ENCODE measurements around the gene B3GAT1. TPM values are rescaled to one million over a fixed set of nuclear protein-coding genes. Genes with fewer than 3 reads are reported as not detected.
"Not testable (repeated sequence)": the region's sequence is repeated elsewhere in the genome, so short reads cannot be mapped to it uniquely, and the experiment has no call there.

Gene B3GAT1
- total RNA-seq, 1 donor, result not detected

DNA sequence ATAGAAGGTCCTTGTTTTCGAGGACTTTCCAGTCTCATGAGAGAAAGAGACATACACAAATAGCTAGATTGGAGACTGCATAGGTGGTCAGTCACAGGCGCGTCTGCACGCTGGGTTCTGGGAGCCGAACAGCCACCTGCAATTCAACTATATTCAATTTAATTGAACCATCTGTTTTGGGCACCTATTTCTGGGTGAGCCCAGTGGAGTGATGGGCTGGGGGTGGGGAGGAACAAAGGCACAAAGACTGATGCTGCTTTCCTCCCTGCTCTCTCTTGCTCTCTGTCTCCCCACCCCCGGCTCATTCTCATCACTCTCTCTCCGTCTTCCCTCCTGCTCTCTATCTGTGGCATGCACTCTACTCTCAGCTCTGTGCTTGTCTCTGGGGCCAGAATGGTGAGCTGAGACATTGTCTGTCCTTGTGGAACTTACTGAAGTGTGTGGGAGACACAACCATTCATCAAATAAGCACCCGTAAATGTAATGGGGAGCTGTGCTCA, 48.1 kb upstream of the B3GAT1 start:
- H3K27me3 ChIP-seq (ENCODE audit: insufficient read depth, low read length), result no peaks in the 10 kb centered on the region
- no peak overlapping the region for H3K4me2 ChIP-seq (ENCODE audit: insufficient read depth, low read length)
- no peak overlapping the region for H3K4me3 ChIP-seq (ENCODE audit: insufficient read depth, low read length)
- no peaks in the 10 kb centered on the region for H3K36me3 ChIP-seq (ENCODE audit: insufficient read depth, low read length)
- H4K20me1 ChIP-seq (ENCODE audit: insufficient read depth, low read length), result no peaks in the 10 kb centered on the region
- TF ChIP-seq, protein P1, sequence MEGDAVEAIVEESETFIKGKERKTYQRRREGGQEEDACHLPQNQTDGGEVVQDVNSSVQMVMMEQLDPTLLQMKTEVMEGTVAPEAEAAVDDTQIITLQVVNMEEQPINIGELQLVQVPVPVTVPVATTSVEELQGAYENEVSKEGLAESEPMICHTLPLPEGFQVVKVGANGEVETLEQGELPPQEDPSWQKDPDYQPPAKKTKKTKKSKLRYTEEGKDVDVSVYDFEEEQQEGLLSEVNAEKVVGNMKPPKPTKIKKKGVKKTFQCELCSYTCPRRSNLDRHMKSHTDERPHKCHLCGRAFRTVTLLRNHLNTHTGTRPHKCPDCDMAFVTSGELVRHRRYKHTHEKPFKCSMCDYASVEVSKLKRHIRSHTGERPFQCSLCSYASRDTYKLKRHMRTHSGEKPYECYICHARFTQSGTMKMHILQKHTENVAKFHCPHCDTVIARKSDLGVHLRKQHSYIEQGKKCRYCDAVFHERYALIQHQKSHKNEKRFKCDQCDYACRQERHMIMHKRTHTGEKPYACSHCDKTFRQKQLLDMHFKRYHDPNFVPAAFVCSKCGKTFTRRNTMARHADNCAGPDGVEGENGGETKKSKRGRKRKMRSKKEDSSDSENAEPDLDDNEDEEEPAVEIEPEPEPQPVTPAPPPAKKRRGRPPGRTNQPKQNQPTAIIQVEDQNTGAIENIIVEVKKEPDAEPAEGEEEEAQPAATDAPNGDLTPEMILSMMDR (IDR thresholded peaks at IDR 0.05; ENCODE audit: extremely low read depth, low read depth, low read length), result no peak
- H2AFZ ChIP-seq (ENCODE audit: low read length), result no peak overlapping the region
- no peak overlapping the region for H3K27ac ChIP-seq (ENCODE audit: low read depth, low read length)
- peak; percentile 15 for DNase-seq (ENCODE audit: insufficient read length, low spot score, missing footprints)
- H3K79me2 ChIP-seq (ENCODE audit: insufficient read depth, low read length), result no peaks in the 10 kb centered on the region
- H3K4me1 ChIP-seq (ENCODE audit: insufficient read depth, low read length), result no peaks in the 10 kb centered on the region
- H3K9me3 ChIP-seq (ENCODE audit: low read depth, low read length), result no peaks in the 10 kb centered on the region

DNA sequence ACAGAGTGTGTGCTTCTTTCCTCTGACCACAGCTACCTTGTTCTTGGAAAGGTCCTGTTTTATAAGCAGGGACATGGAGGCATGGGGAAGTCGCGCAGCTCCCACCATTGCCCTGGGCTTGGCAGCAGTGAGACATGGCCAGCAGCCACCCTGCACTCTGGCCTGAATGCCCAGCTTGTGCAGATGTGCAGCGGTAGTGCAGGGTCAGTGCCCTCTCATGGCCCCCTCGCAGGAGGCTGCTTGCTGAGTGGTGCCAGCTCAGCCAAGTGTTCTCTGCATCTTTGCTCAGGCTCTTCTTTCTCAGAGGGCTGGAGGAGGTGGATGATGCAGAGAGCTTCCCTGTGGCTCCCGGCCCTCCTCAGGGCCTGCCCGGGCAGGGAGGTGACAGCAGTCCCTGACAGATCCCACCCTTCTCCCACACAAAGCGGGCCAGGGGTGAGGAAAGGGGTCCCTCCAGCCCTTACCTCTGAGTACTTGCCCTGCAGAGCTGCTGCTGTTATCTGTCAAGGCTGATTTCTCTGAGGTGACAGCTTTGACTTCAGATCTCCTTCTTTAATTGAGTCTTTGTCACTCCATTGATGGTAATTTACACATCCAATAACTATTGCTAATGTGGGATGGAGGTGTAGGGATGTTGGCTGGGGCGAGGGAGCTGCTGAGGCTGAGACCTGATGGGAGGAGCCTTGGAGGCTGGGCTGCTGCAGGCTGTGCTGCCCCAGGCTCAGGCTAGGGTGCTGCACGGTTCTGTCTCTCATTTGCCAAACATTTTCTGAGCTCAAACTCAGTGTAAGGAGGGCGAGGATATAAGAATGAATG, 47.4 kb upstream of the B3GAT1 start:
- H3K36me3 ChIP-seq (ENCODE audit: insufficient read depth, low read length), result no peaks in the 10 kb centered on the region
- no peaks in the 10 kb centered on the region for H4K20me1 ChIP-seq (ENCODE audit: insufficient read depth, low read length)
- H3K27me3 ChIP-seq (ENCODE audit: insufficient read depth, low read length), result no peaks in the 10 kb centered on the region
- H3K27ac ChIP-seq (ENCODE audit: low read depth, low read length), result no peak overlapping the region
- no peak overlapping the region for H3K4me3 ChIP-seq (ENCODE audit: insufficient read depth, low read length)
- DNase-seq (ENCODE audit: insufficient read length, low spot score, missing footprints), result no peak
- TF ChIP-seq, protein P1 (IDR thresholded peaks at IDR 0.05; ENCODE audit: extremely low read depth, low read depth, low read length), result no peak
- no peaks in the 10 kb centered on the region for H3K79me2 ChIP-seq (ENCODE audit: insufficient read depth, low read length)
- H2AFZ ChIP-seq (ENCODE audit: low read length), result no peak overlapping the region
- H3K9me3 ChIP-seq (ENCODE audit: low read depth, low read length), result no peaks in the 10 kb centered on the region
- H3K4me1 ChIP-seq (ENCODE audit: insufficient read depth, low read length), result no peaks in the 10 kb centered on the region
- no peak overlapping the region for H3K4me2 ChIP-seq (ENCODE audit: insufficient read depth, low read length)

DNA sequence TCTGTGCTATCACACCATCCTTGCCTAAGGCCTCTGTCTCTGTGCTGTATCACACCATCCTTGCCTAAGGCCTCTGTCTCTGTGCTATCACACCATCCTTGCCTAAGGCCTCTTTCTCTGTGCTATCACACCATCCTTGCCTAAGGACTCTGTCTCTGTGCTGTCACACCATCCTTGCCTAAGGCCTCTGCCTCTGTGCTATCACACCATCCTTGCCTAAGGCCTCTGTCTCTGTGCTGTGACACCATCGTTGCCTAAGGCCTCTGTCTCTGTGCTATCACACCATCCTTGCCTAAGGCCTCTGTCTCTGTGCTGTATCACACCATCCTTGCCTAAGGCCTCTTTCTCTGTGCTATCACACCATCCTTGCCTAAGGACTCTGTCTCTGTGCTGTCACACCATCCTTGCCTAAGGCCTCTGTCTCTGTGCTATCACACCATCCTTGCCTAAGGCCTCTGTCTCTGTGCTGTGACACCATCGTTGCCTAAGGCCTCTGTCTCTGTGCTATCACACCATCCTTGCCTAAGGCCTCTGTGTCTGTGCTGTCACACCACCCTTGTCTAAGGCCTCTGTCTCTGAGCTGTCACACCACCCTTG, 45.5 kb upstream of the B3GAT1 start:
- not testable (repeated sequence) for H2AFZ ChIP-seq (ENCODE audit: low read length); H3K27me3 ChIP-seq (ENCODE audit: insufficient read depth, low read length); H3K27ac ChIP-seq (ENCODE audit: low read depth, low read length); H4K20me1 ChIP-seq (ENCODE audit: insufficient read depth, low read length); H3K36me3 ChIP-seq (ENCODE audit: insufficient read depth, low read length); H3K4me3 ChIP-seq (ENCODE audit: insufficient read depth, low read length); H3K4me1 ChIP-seq (ENCODE audit: insufficient read depth, low read length); DNase-seq (ENCODE audit: insufficient read length, low spot score, missing footprints); H3K9me3 ChIP-seq (ENCODE audit: low read depth, low read length); H3K79me2 ChIP-seq (ENCODE audit: insufficient read depth, low read length); H3K4me2 ChIP-seq (ENCODE audit: insufficient read depth, low read length)

DNA sequence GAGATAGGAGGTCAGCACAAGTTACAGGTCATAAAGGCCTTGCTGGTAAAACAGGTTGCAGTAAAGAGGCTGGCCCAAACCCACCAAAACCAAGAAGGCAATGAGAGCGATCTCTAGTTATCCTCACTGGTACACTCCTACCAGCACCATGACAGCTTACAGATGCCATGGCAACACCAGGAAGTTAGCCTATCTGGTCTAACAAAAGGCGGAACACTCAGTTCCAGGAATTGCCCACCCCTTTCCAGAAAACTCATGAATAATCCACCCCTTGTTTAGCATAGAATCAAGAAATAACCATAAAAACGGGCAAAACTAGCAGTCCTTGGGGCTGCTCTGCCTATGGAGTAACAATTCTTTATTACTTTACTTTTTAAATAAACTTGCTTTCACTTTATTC, 43.5 kb upstream of the B3GAT1 start:
- Histone ChIP-seq H3K79me2 (ENCODE audit: insufficient read depth, low read length) (no peaks in the 10 kb centered on the region), H3K27ac (ENCODE audit: low read depth, low read length) (no peak overlapping the region), H2AFZ (ENCODE audit: low read length) (no peak overlapping the region), H3K9me3 (ENCODE audit: low read depth, low read length) (no peaks in the 10 kb centered on the region), H3K27me3 (ENCODE audit: insufficient read depth, low read length) (no peaks in the 10 kb centered on the region), H4K20me1 (ENCODE audit: insufficient read depth, low read length) (no peaks in the 10 kb centered on the region), H3K4me2 (ENCODE audit: insufficient read depth, low read length) (no peak overlapping the region), H3K4me1 (ENCODE audit: insufficient read depth, low read length) (no peaks in the 10 kb centered on the region), H3K36me3 (ENCODE audit: insufficient read depth, low read length) (no peaks in the 10 kb centered on the region), H3K4me3 (ENCODE audit: insufficient read depth, low read length) (no peak overlapping the region)
- DNase-seq (ENCODE audit: insufficient read length, low spot score, missing footprints), result no peak
- TF ChIP-seq, protein P1 (IDR thresholded peaks at IDR 0.05; ENCODE audit: extremely low read depth, low read depth, low read length), result no peak

All from osteoblast (primary cell).